WTC11 (cell line): Measurements from ENCODE around the gene CDX2. TPM values are rescaled to one million over a fixed set of nuclear protein-coding genes. Genes with fewer than 3 reads are reported as not detected.

Source experiments
- ATAC-seq: fragments of 200-7000 bp; cut with Tn5 transposase; 2 replicates; pipeline ENCODE4 v1.10.0; 2021; ENCODE audit warnings: mild to moderate bottlenecking, moderate library complexity
- CTCF ChIA-PET: fragments of 300-600 bp; sonication (Branson Sonifier 250); formaldehyde crosslinking; loops from one replicate; lab custom pipeline; 2021; ENCODE audit warnings: antibody characterized with exemption; lab: Charles Lee
- POLR2A ChIA-PET: fragments of 350-600 bp; sonication (Branson Sonifier 250); formaldehyde crosslinking; loops from one replicate; lab custom pipeline; 2021; ENCODE audit warnings: antibody characterized with exemption; lab: Charles Lee
- DNase-seq: peaks from one replicate; pipeline ENCODE4 v3.0.0; 2021; ENCODE audit warnings: low spot score
- H3K27ac Mint-ChIP-seq: 2 replicates; pipeline ENCODE4 v1.8.0; 2021; ENCODE audit warnings: mixed read lengths
- H3K27me3 Mint-ChIP-seq: 2 replicates; pipeline ENCODE4 v1.8.0; 2021; ENCODE audit warnings: low read depth, mild to moderate bottlenecking, moderate library complexity, mixed read lengths
- H3K36me3 Mint-ChIP-seq: 2 replicates; pipeline ENCODE4 v1.8.0; 2021; ENCODE audit warnings: mixed read lengths
- H3K4me1 Mint-ChIP-seq: 2 replicates; pipeline ENCODE4 v1.8.0; 2022; ENCODE audit warnings: mixed read lengths
- H3K4me3 Mint-ChIP-seq: 2 replicates; pipeline ENCODE4 v1.8.0; 2021; ENCODE audit warnings: mild to moderate bottlenecking, moderate library complexity, mixed read lengths
- H3K9me3 Mint-ChIP-seq: 2 replicates; pipeline ENCODE4 v1.8.0; 2021; ENCODE audit warnings: mixed read lengths
- AFF4 ChIP-seq: sonication (generic); formaldehyde crosslinking; IDR thresholded peaks from 2 replicates; pipeline ENCODE4 v1.8.1; 2023; ENCODE audit warnings: mild to moderate bottlenecking, missing genetic modification reagents, borderline replicate concordance
- AR ChIP-seq: fragments of 250-450 bp; sonication (Bioruptor Pico); IDR thresholded peaks from 2 replicates; pipeline ENCODE4 v1.9.0; 2021; ENCODE audit warnings: mild to moderate bottlenecking
- ARID4B ChIP-seq: sonication (generic); formaldehyde crosslinking; IDR thresholded peaks from 2 replicates; pipeline ENCODE4 v1.8.0; 2023; ENCODE audit warnings: missing genetic modification reagents, mild to moderate bottlenecking, borderline replicate concordance
- CREB1 ChIP-seq: sonication (generic); formaldehyde crosslinking; IDR thresholded peaks from 2 replicates; pipeline ENCODE4 v1.8.0; 2023; ENCODE audit warnings: mild to moderate bottlenecking, missing genetic modification reagents
- E2F4 ChIP-seq: sonication (generic); formaldehyde crosslinking; IDR thresholded peaks from 2 replicates; pipeline ENCODE4 v1.8.1; 2022; ENCODE audit warnings: low read depth, mild to moderate bottlenecking, moderate library complexity, missing genetic modification reagents, borderline replicate concordance
- JAZF1 ChIP-seq: fragments of 250-450 bp; sonication (Bioruptor Pico); IDR thresholded peaks from 2 replicates; pipeline ENCODE4 v1.9.0; 2021; ENCODE audit warnings: moderate library complexity, mild to moderate bottlenecking, inconsistent platforms
- MXD4 ChIP-seq: fragments of 250-450 bp; sonication (Bioruptor Pico); IDR thresholded peaks from 2 replicates; pipeline ENCODE4 v1.8.0; 2021; ENCODE audit warnings: mild to moderate bottlenecking, moderate library complexity, borderline replicate concordance
- MYBL2 ChIP-seq: sonication (generic); formaldehyde crosslinking; IDR thresholded peaks from 2 replicates; pipeline ENCODE4 v1.8.1; 2023; ENCODE audit warnings: mild to moderate bottlenecking, moderate library complexity, missing genetic modification reagents
- NR2C2 ChIP-seq: sonication (generic); formaldehyde crosslinking; IDR thresholded peaks from 2 replicates; pipeline ENCODE4 v1.8.0; 2022; ENCODE audit warnings: mild to moderate bottlenecking, missing genetic modification reagents
- TEAD1 ChIP-seq: sonication (generic); formaldehyde crosslinking; IDR thresholded peaks from 2 replicates; pipeline ENCODE4 v1.8.0; 2022; ENCODE audit warnings: mild to moderate bottlenecking, missing genetic modification reagents
- TEAD4 ChIP-seq: sonication (generic); formaldehyde crosslinking; IDR thresholded peaks from 2 replicates; pipeline ENCODE4 v1.8.0; 2022; ENCODE audit warnings: mild to moderate bottlenecking, missing genetic modification reagents
- ZNF138 ChIP-seq: sonication (generic); formaldehyde crosslinking; conservative IDR thresholded peaks from 2 replicates; pipeline ENCODE4 v1.8.1; 2022; ENCODE audit warnings: mild to moderate bottlenecking, moderate library complexity, missing genetic modification reagents
- ZNF317 ChIP-seq: sonication (generic); formaldehyde crosslinking; IDR thresholded peaks from 2 replicates; pipeline ENCODE4 v1.8.1; 2023; ENCODE audit warnings: low read depth, mild to moderate bottlenecking, moderate library complexity, missing genetic modification reagents, borderline replicate concordance
- ZNF416 ChIP-seq: fragments of 250-450 bp; sonication (Bioruptor Pico); IDR thresholded peaks from 2 replicates; pipeline ENCODE4 v1.9.0; 2021; ENCODE audit warnings: mild to moderate bottlenecking, inconsistent platforms
- ZNF532 ChIP-seq: fragments of 250-450 bp; sonication (Bioruptor Pico); IDR thresholded peaks from 2 replicates; pipeline ENCODE4 v1.9.0; 2021; ENCODE audit warnings: mild to moderate bottlenecking, borderline replicate concordance
- total RNA-seq: library from RNA; stranded (reverse); gene quantifications from 3 replicates; pipeline ENCODE4 v1.2.3, GENCODE V29; 2021

Gene CDX2
- total RNA-seq, 1 experiment from 2014 or later, result 0.44 TPM

GRCh38 chr13:27963491-27963890 lies 5.6 kb downstream of the CDX2 start (continued):
- no peak for TF ChIP-seq ARID4B
- TF ChIP-seq, all 79 proteins: peak for 0

- POLR2A ChIA-PET, result interaction anchor here (1.0 kb wide), 1 partner anchor 13 kb away, joined by 3 read pairs; no protein-coding TSS in a partner anchor
- TF ChIP-seq ZNF138 (CRISPR knock-in tag) (no peak), ZNF416 (no peak), TEAD4 (CRISPR knock-in tag) (no peak), ZNF317 (no peak), JAZF1 (CRISPR knock-in tag) (no peak), E2F4 (no peak), TEAD1 (CRISPR knock-in tag) (no peak), MYBL2 (CRISPR knock-in tag) (no peak)
- Mint-ChIP-seq H3K27me3 (peaks cover 100% of the 10 kb centered on the region), H3K4me1 (peaks cover 56% of the 10 kb centered on the region), H3K27ac (no peak overlapping the region), H3K36me3 (no peaks in the 10 kb centered on the region), H3K4me3 (no peak overlapping the region), H3K9me3 (no peaks in the 10 kb centered on the region)
- ATAC-seq (no peak), DNase-seq (no peak)
- CTCF ChIA-PET, result interaction anchor here (1.0 to 3.6 kb wide), 9 partner anchors 8 to 601 kb away, joined by 3 to 46 read pairs (median 10); no protein-coding TSS in a partner anchor
Measured at GRCh38 chr13:27962982-27963381, 6.1 kb downstream of the CDX2 start.

- peak overlapping the region; percentile 25 for H3K4me3 Mint-ChIP-seq
- ATAC-seq (no peak), DNase-seq (no peak)
- H3K9me3 Mint-ChIP-seq, result no peaks in the 10 kb centered on the region
- ChIA-PET CTCF (interaction anchor here (1.0 to 3.6 kb wide), 10 partner anchors 9 to 600 kb away, joined by 3 to 46 read pairs (median 8); no protein-coding TSS in a partner anchor), POLR2A (interaction anchor here (1.0 kb wide), 1 partner anchor 13 kb away, joined by 3 read pairs; no protein-coding TSS in a partner anchor)
- no peaks in the 10 kb centered on the region for H3K36me3 Mint-ChIP-seq
- peaks cover 100% of the 10 kb centered on the region for H3K27me3 Mint-ChIP-seq
- H3K27ac Mint-ChIP-seq, result no peak overlapping the region
- peaks cover 49% of the 10 kb centered on the region for H3K4me1 Mint-ChIP-seq
- TF ChIP-seq MXD4 (CRISPR knock-in tag) (no peak), ZNF532 (CRISPR knock-in tag) (no peak), AR (CRISPR knock-in tag) (no peak), ZNF317 (no peak), CREB1 (CRISPR knock-in tag) (no peak), NR2C2 (no peak), AFF4 (CRISPR knock-in tag) (no peak)
Measured at GRCh38 chr13:27962128-27962841, 6.8 kb downstream of the CDX2 start.
